Immature natural killer cell (primary cell): Measurements from ENCODE around the gene TIMM29. TPM values are rescaled to one million over a fixed set of nuclear protein-coding genes. Genes with fewer than 3 reads are reported as not detected.
A peak's percentile ranks its signal among the peaks of the same experiment; 100 is the strongest.
"Not testable (repeated sequence)": the region's sequence is repeated elsewhere in the genome, so short reads cannot be mapped to it uniquely, and the experiment has no call there.

Source experiments
- DNase-seq, 3 donors: peaks; one replicate each; pipeline ENCODE4 v3.0.0; 2022; ENCODE audit warnings: mixed read lengths in 1 of 3
- H3K27ac Mint-ChIP-seq, 6 donors: one replicate each; pipeline ENCODE4 v1.8.0; 2020; ENCODE audit warnings: mixed read lengths in 6 of 6, mild to moderate bottlenecking in 5 of 6, inconsistent platforms in 4 of 6, moderate library complexity in 3 of 6
- H3K27me3 Mint-ChIP-seq, 3 donors: one replicate each; pipeline ENCODE4 v1.8.0; 2020 to 2021; ENCODE audit warnings: low read depth in 3 of 3, mild to moderate bottlenecking in 3 of 3, mixed read lengths in 3 of 3, moderate library complexity in 3 of 3, inconsistent platforms in 1 of 3
- H3K36me3 Mint-ChIP-seq, 3 donors: one replicate each; pipeline ENCODE4 v1.8.0; 2020; ENCODE audit warnings: mixed read lengths in 3 of 3, inconsistent platforms in 2 of 3, mild to moderate bottlenecking in 2 of 3
- H3K4me1 Mint-ChIP-seq, 2 donors: one replicate each; pipeline ENCODE4 v1.8.0; 2020; ENCODE audit warnings: inconsistent platforms in 2 of 2, mild to moderate bottlenecking in 2 of 2, mixed read lengths in 2 of 2, moderate library complexity in 1 of 2
- H3K4me3 Mint-ChIP-seq, 5 donors: one replicate each; pipeline ENCODE4 v1.8.0; 2020; ENCODE audit warnings: mild to moderate bottlenecking in 5 of 5, mixed read lengths in 5 of 5, inconsistent platforms in 3 of 5, moderate library complexity in 3 of 5
- H3K9me3 Mint-ChIP-seq, 6 donors: one replicate each; pipeline ENCODE4 v1.8.0; 2020; ENCODE audit warnings: mild to moderate bottlenecking in 6 of 6, mixed read lengths in 6 of 6, inconsistent platforms in 4 of 6, moderate library complexity in 3 of 6
- polyA plus RNA-seq, 3 donors: library from polyadenylated mRNA; unstranded; fragments of 300-500 nt; fragmentation: Illumina TruSeq; gene quantifications; one replicate each; pipeline ENCODE4 v1.2.3, GENCODE V29; 2021

Gene TIMM29
- polyA plus RNA-seq, 3 donors from 2014 or later = 29.6 to 40.8 (median 35.4) TPM

- H3K9me3 Mint-ChIP-seq, H3K27ac Mint-ChIP-seq, H3K4me1 Mint-ChIP-seq, H3K4me3 Mint-ChIP-seq, DNase-seq, H3K27me3 Mint-ChIP-seq, H3K36me3 Mint-ChIP-seq: not testable (repeated sequence)
Measured at GRCh38 chr19:10941649-10942048, 13.0 kb downstream of the TIMM29 start.

GRCh38 chr19:10943412-10943811 is 14.8 kb downstream of the TIMM29 start:
- H3K9me3 Mint-ChIP-seq, H3K36me3 Mint-ChIP-seq, H3K27ac Mint-ChIP-seq, DNase-seq, H3K27me3 Mint-ChIP-seq, H3K4me1 Mint-ChIP-seq, H3K4me3 Mint-ChIP-seq: not testable (repeated sequence)

- no peaks in the 10 kb centered on the region for H3K27me3 Mint-ChIP-seq
- no peaks in the 10 kb centered on the region for H3K36me3 Mint-ChIP-seq
- H3K27ac Mint-ChIP-seq = no peak overlapping the region
- no peaks in the 10 kb centered on the region for H3K9me3 Mint-ChIP-seq
- no peak for DNase-seq
- H3K4me3 Mint-ChIP-seq = no peak overlapping the region
- H3K4me1 Mint-ChIP-seq = peaks cover 4 to 6% of the 10 kb centered on the region in 2 donors
Measured at GRCh38 chr19:10945264-10945663, 16.7 kb downstream of the TIMM29 start.

- Mint-ChIP-seq H3K4me1 (peaks cover 3% of the 10 kb centered on the region in 2 donors), H3K9me3 (no peaks in the 10 kb centered on the region), H3K4me3 (no peak overlapping the region), H3K27ac (no peak overlapping the region), H3K36me3 (no peaks in the 10 kb centered on the region), H3K27me3 (no peaks in the 10 kb centered on the region)
- no peak for DNase-seq
Measured at GRCh38 chr19:10946958-10947657, 18.5 kb downstream of the TIMM29 start.

GRCh38 chr19:10952809-10953208 is 24.2 kb downstream of the TIMM29 start:
- DNase-seq = no peak
- Mint-ChIP-seq H3K36me3 (no peaks in the 10 kb centered on the region), H3K4me3 (no peak overlapping the region), H3K4me1 (no peaks in the 10 kb centered on the region), H3K27ac (no peak overlapping the region), H3K9me3 (no peaks in the 10 kb centered on the region), H3K27me3 (peaks cover 0 to 2% (median 0%) of the 10 kb centered on the region in 3 donors)

- peaks cover 19 to 30% (median 20%) of the 10 kb centered on the region in 3 donors for H3K27me3 Mint-ChIP-seq
- H3K36me3 Mint-ChIP-seq = not testable (repeated sequence)
- peak overlapping the region; percentile 55 to 92 (median 84) for H3K27ac Mint-ChIP-seq
Measured at GRCh38 chr19:10959277-10959968, 30.8 kb downstream of the TIMM29 start.

GRCh38 chr19:10960314-10961072 is 31.9 kb downstream of the TIMM29 start, which contains the start of gene SMARCA4:
Gene SMARCA4 (plus strand): TSS chr19:10961030. CDS start chr19:10984152, 23,122 bp downstream.
- H3K4me1 Mint-ChIP-seq = peaks cover 36 to 42% of the 10 kb centered on the region in 2 donors

More at GRCh38 chr19:10959277-10959968, 30.8 kb downstream of the TIMM29 start:
- not testable (repeated sequence) for H3K9me3 Mint-ChIP-seq, DNase-seq
- H3K4me1 Mint-ChIP-seq = peaks cover 28 to 36% of the 10 kb centered on the region in 2 donors
- peak overlapping the region in 4 of 5 donors; percentile 85 to 89 (median 86) for H3K4me3 Mint-ChIP-seq

GRCh38 chr19:10961073-10961860 is 32.7 kb downstream of the TIMM29 start:
- no peak for DNase-seq
- Mint-ChIP-seq H3K9me3 (no peaks in the 10 kb centered on the region), H3K27ac (peak overlapping the region; percentile 82 to 92 (median 90)), H3K27me3 (peaks cover 19 to 28% (median 20%) of the 10 kb centered on the region in 3 donors), H3K36me3 (no peaks in the 10 kb centered on the region), H3K4me1 (peaks cover 41 to 44% of the 10 kb centered on the region in 2 donors), H3K4me3 (peak overlapping the region; percentile 89 to 92 (median 91))

More at GRCh38 chr19:10960314-10961072, 31.9 kb downstream of the TIMM29 start, which contains the start of gene SMARCA4:
- Mint-ChIP-seq H3K4me3 (peak within 1 kb of the TSS; percentile 89 to 92 (median 91)), H3K27ac (peak within 1 kb of the TSS; percentile 82 to 92 (median 92)), H3K36me3 (no peaks in the 10 kb centered on the region), H3K9me3 (no peaks in the 10 kb centered on the region), H3K27me3 (peaks cover 19 to 30% (median 20%) of the 10 kb centered on the region in 3 donors)
- DNase-seq = peak; percentile 99 to 100 (median 99)

GRCh38 chr19:10962863-10963262 is 34.3 kb downstream of the TIMM29 start:
- Mint-ChIP-seq H3K36me3 (no peaks in the 10 kb centered on the region), H3K9me3 (no peaks in the 10 kb centered on the region), H3K4me3 (peak overlapping the region; percentile 60 to 91 (median 91)), H3K4me1 (peaks cover 46% of the 10 kb centered on the region in 2 donors), H3K27ac (peak overlapping the region; percentile 65 to 89 (median 82)), H3K27me3 (peaks cover 19 to 28% (median 20%) of the 10 kb centered on the region in 3 donors)
- DNase-seq = no peak

- Mint-ChIP-seq H3K9me3 (no peaks in the 10 kb centered on the region), H3K36me3 (no peaks in the 10 kb centered on the region), H3K4me1 (peaks cover 49 to 55% of the 10 kb centered on the region in 2 donors), H3K27me3 (peaks cover 18 to 28% (median 20%) of the 10 kb centered on the region in 3 donors), H3K27ac (peak overlapping the region; percentile 65 to 89 (median 82)), H3K4me3 (peak overlapping the region in 4 of 5 donors; percentile 56 to 68 (median 64))
- no peak for DNase-seq
Measured at GRCh38 chr19:10963865-10964264, 35.3 kb downstream of the TIMM29 start.

- no peaks in the 10 kb centered on the region for H3K36me3 Mint-ChIP-seq
- peak overlapping the region in 2 of 6 donors; percentile 60 to 64 for H3K27ac Mint-ChIP-seq
- H3K4me3 Mint-ChIP-seq = peak overlapping the region in 1 of 5 donors; percentile 4
- peaks cover 16 to 23% (median 18%) of the 10 kb centered on the region in 3 donors for H3K27me3 Mint-ChIP-seq
- no peaks in the 10 kb centered on the region for H3K9me3 Mint-ChIP-seq
- H3K4me1 Mint-ChIP-seq = peaks cover 47 to 61% of the 10 kb centered on the region in 2 donors
- no peak for DNase-seq
Measured at GRCh38 chr19:10964903-10965302, 36.3 kb downstream of the TIMM29 start.

- peaks cover 13 to 19% (median 13%) of the 10 kb centered on the region in 3 donors for H3K27me3 Mint-ChIP-seq
- H3K4me3 Mint-ChIP-seq = no peak overlapping the region
- H3K9me3 Mint-ChIP-seq = no peaks in the 10 kb centered on the region
- no peak for DNase-seq
- no peaks in the 10 kb centered on the region for H3K36me3 Mint-ChIP-seq
- peaks cover 48 to 66% of the 10 kb centered on the region in 2 donors for H3K4me1 Mint-ChIP-seq
- peak overlapping the region in 2 of 6 donors; percentile 60 to 64 for H3K27ac Mint-ChIP-seq
Measured at GRCh38 chr19:10965398-10965797, 36.8 kb downstream of the TIMM29 start.

GRCh38 chr19:10966809-10967208 is 38.2 kb downstream of the TIMM29 start:
- peak overlapping the region in 1 of 6 donors; percentile 22 for H3K27ac Mint-ChIP-seq
- peaks cover 48 to 71% of the 10 kb centered on the region in 2 donors for H3K4me1 Mint-ChIP-seq

More at GRCh38 chr19:10966809-10967208, 38.2 kb downstream of the TIMM29 start:
- DNase-seq = no peak
- H3K4me3 Mint-ChIP-seq = no peak overlapping the region
- peaks cover 0 to 3% (median 0%) of the 10 kb centered on the region in 3 donors for H3K36me3 Mint-ChIP-seq
- H3K27me3 Mint-ChIP-seq = peaks cover 6 to 11% (median 7%) of the 10 kb centered on the region in 3 donors
- no peaks in the 10 kb centered on the region for H3K9me3 Mint-ChIP-seq
